ENCODE results near the gene C9orf50.
A peak's percentile ranks its signal among the peaks of the same experiment; 100 is the strongest.

The C9orf50 gene

DNA sequence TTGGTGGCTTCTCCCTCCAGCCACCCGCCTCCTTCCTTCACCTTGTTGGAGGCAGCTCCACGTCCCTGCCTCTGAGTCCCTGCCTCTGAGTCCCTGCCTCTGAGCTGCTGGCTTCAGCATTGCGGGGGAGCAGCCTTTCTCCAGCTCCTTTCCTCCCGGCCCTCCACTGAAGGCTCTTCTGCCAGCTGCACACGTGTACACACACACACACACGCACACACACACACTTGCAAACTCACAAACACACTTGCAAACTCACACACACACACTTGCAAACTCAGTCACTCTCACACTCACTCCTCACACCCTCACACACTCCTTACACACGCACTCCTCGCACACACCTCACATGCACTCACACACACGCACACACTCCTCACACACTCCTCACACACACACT lies 45.1 kb downstream of the C9orf50 start:
- no peak overlapping the region for H3K27ac ChIP-seq
- no peak for TF ChIP-seq ZFX (IDR thresholded peaks at IDR 0.05)
- TF ChIP-seq, protein P1, sequence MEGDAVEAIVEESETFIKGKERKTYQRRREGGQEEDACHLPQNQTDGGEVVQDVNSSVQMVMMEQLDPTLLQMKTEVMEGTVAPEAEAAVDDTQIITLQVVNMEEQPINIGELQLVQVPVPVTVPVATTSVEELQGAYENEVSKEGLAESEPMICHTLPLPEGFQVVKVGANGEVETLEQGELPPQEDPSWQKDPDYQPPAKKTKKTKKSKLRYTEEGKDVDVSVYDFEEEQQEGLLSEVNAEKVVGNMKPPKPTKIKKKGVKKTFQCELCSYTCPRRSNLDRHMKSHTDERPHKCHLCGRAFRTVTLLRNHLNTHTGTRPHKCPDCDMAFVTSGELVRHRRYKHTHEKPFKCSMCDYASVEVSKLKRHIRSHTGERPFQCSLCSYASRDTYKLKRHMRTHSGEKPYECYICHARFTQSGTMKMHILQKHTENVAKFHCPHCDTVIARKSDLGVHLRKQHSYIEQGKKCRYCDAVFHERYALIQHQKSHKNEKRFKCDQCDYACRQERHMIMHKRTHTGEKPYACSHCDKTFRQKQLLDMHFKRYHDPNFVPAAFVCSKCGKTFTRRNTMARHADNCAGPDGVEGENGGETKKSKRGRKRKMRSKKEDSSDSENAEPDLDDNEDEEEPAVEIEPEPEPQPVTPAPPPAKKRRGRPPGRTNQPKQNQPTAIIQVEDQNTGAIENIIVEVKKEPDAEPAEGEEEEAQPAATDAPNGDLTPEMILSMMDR (conservative IDR thresholded peaks at IDR 0.05), result no peak

DNA sequence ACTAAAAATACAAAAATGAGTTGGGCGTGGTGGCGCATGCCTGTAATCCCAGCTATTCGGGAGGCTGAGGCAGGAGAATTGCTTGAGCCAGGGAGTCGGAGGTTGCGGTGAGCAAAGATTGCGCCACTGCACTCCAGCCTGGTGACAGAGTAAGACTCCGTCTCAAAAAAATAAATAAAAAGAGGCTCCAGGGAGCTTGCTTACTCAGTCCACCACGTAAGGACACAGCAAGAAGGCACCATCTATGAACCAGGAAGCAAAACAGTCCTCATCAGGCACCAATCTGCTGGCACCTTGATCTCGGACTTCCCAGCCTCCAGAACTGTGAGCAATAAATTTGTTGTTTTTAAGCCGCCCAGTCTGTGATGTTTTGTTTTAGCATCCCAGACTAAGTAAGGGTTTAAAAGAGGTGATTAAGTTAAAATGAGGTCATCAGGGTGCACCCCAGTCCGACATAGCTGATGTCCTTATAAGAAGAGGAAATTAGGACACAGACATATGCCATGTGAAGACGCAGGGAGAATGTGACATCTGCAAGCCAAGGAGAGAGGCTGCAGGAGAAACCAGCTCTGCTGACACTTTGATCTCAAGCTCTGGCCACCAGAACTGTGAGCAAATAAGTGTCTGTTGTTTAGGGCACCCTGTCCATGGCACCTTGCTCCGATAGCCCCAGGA lies 45.9 kb downstream of the C9orf50 start:
- TF ChIP-seq, protein P1 (conservative IDR thresholded peaks at IDR 0.05), result no peak
- TF ChIP-seq ZFX (IDR thresholded peaks at IDR 0.05), result no peak
- no peak overlapping the region for H3K27ac ChIP-seq

DNA sequence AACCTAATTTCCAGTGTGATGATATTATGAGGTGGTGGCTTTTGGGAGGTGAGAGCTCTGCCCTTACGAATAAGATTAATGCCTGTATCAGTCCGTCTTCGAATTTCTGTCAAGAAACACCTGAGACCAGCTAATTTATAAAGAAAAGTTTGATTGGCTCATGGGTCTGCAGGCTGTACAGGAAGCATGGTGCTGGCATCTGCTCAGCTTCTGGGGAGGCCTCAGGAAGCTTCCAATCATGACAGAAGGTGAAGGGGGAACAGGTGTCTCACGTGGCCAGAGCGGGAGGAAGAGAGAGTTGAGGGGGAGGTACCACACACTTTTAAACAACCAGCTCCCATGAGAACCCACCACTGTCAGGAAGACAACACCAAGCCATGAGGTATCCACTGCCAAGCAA lies 46.9 kb downstream of the C9orf50 start:
- TF ChIP-seq, protein P1 (conservative IDR thresholded peaks at IDR 0.05), result no peak
- TF ChIP-seq ZFX (IDR thresholded peaks at IDR 0.05), result no peak
- H3K27ac ChIP-seq, result no peak overlapping the region

DNA sequence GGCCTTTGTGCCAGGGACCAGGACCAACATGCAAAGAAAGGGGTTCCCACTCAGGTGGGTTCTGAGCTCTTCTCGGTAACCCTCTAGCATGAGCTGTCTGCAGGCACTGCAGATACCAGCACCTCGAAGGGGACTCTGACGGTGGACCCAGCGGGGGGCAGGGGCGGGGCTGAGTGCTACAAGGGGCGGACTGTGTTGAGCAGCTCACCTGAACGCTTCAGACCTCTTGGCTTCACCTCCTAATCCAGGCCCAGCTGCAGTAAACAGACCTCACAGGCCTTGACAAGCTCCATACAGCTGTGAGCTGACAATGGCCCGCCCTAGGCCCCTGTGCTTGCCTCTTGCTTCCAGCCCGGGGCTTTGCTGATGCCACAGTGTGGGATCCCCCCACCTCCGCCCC lies 48.4 kb downstream of the C9orf50 start:
- TF ChIP-seq ZFX (IDR thresholded peaks at IDR 0.05), result no peak
- TF ChIP-seq, protein P1 (conservative IDR thresholded peaks at IDR 0.05), result no peak
- H3K27ac ChIP-seq, result no peak overlapping the region

DNA sequence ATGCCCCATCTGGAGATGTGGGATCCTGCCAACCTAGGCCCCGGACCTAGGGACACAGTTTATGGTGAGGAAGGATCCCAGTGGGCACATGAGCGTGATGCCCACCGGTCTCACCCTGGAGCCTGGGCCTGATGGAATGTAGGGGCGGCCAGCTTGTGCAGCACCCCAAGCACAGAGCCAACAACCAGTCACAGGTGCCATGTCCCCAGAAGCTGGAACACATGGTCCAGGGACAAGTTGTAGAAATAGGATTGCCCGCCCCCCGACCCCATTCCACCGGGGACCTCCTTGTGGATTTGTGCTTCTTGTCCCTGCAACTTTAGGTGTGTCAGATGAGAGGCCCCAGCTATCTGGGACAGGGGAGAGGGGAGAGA lies 48.9 kb downstream of the C9orf50 start:
- no peak for TF ChIP-seq ZFX (IDR thresholded peaks at IDR 0.05)
- TF ChIP-seq, protein P1 (conservative IDR thresholded peaks at IDR 0.05), result no peak
- no peak overlapping the region for H3K27ac ChIP-seq

DNA sequence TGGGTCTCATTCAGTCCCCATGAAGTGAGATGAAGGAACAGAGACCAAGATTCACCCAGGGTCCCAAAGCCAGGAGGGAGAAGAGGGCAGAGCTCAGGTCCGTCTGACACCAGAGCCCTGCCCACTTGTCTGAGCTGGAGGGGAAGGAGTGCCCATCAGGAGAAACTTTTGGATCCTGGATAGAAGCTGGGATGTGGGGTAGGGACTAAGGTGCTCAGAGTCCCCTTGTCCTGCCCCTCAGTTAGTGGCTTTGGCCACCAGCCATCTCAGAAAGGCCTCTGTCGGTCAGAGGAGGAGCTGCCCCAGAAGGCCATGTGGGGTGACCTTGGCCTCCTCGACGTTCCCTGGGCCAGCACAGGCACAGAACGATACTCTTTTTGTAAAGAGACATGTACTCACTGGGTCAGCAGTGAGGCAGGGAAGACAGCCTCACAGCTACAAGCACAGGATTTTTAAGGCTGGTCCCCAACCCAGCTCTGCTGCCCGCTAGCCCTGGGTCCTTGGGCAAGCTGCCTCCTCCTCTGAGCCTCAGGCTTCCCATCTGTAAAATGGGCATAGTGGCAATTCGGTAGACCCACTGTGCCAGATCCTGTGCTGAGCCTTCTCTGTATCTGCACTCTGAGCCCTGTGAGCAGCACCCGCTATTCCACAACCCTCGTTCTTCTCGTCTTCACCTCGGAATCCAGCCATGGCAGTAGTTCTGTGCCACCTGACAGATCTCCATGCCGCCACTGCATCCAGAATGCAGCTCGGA lies 49.4 kb downstream of the C9orf50 start:
- TF ChIP-seq ZFX (IDR thresholded peaks at IDR 0.05), result no peak
- TF ChIP-seq, protein P1 (conservative IDR thresholded peaks at IDR 0.05), result no peak
- peak overlapping the region; percentile 25; the same call in 1 of the 2 replicates for H3K27ac ChIP-seq

Data from C4-2B (cell line).